Hepatic stellate cell (primary cell): ENCODE data around the gene SPAG16.
"Not testable (repeated sequence)": the region's sequence is repeated elsewhere in the genome, so short reads cannot be mapped to it uniquely, and the experiment has no call there.

Experiments used
- DNase-seq: peaks from one replicate; pipeline ENCODE4 v3.0.0; 2011; ENCODE audit warnings: low spot score

SPAG16 gene

DNA sequence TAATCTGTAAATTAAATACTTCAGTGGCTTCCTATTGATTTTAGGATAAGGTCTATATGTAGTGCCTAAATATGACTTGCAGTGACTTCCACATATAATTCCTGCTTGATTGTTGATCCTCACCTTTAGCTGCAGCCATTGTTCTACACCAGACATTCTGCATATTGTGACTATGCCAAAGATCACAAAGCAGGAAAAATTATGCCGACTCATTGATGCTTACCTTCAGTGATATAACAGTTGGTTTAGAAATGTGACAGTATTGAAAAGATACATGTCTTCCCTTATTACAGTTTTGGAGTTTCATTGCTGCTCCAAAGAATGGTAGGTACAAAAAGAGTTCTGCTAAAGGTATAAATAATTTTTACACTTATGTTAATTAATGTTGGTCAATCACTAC, 12.3 kb upstream of the SPAG16 start:
- DNase-seq: no peak

DNA sequence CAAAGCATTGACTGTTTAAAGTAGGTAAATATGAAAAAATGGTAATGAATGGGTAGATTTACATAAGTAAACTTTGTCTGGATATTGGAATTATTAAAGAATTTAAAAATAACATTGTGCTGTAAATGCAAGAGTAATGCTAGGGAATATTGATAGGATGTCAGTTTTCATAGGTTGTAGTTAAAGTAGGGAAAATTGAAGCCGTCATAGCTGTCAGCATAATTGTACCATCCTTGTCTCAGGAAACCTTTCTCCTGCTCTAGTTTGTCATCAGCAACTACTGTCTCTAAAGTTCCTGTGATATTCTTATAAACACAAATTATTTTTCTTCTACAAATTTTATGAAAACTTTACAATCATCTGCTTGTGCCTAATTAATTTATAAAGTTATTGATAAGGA, 10.1 kb upstream of the SPAG16 start:
- no peak for DNase-seq

GRCh38 chr2:213275265-213275664, 9.0 kb upstream of the SPAG16 start:
- DNase-seq: no peak

DNA sequence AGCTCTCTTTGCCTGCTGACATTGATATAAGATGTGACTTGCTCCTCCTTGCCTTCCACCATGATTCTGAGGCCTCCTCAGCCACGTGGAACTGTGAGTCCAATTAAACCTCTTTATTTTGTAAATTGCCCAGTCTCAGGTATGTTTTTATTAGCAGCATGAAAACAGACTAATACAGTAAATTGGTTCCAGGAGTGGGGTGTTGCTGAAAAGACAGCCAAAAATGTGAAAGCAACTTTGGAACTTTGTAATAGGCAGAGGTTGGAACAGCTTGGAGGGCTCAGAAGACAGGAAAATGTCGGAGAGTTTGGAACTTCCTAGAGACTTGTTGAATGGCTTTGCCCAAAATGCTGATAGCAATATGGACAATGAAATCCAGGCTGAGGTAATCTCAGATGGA, 7.1 kb upstream of the SPAG16 start:
- DNase-seq: not testable (repeated sequence)

DNA sequence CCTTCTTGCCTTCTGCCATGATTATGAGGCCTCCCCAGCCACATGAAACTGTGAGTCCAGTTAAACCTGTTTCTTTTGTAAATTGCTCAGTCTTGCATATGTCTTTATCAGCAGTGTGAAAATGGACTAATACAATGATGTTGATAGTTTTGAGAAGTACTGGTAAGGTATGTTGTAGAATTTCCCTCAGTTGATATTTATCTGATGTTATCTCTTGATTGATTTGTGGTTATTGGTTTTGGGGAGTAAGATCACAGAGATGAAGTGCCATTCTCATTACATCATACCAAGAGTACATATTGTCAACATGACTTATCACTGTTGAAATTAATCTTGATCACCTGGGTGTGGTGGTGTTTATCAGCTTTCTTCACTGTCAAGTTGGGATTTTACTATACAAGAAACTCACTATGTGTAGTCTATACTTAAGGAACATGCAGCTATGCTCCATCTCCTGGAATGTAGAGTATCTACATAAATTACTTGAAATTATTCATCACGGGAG, 5.1 kb upstream of the SPAG16 start:
- no peak for DNase-seq

DNA sequence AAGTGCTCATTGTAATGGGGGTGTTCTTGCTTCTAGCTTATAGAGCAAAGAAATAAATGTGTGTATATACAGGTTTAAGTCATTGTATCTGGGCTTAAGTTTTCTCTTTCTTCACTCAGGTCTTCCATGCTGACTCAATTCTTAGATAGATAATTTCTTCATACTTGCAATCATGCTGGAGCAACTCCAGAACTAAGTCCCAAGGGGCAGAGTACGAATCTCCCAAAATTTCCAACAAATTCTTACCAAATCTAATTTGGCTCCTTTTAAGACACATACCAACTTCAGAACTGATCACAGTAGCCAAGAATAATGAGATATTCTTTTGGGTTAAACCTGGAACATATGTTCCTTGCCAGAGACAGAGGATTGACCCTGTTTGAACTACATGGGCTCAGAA, 4.3 kb upstream of the SPAG16 start:
- no peak for DNase-seq

DNA sequence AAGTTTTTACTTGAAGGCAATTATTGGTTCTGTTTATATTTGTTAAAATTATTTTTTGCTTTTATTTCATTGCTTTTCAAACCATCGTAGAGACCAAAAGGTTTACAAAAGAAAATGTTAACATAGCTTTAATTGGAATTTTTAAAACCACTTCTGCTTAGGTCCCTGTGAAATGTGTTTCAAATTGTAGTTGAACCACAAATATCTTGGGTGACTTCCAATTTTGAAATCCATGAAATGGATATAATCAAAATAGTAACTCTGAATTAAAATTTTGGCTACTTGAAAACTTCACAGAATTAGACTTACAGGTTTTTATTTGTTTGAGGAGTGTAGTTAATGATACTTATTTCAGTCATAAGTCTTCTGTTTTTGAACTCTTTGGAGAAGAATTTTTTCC, 3.1 kb upstream of the SPAG16 start:
- DNase-seq: no peak

DNA sequence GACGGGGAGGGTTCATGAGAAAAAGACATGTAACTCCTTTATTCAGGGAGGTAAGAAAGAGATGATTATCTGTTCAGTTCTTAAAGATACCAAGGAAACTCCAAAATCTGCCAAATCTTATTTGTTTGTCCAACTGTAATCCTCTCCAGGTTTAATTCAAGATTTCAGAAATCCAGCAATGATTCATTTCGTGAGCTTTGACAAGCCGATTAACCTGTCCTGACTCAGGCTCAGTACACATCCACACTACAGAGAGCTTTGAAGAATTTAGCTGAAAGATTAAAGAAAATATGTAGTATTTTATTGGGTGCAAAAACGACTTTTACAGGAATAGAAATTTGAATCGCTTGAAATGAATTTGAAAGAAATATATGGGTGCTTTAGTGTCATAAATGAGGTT, 1.1 kb downstream of the SPAG16 start:
- no peak for DNase-seq

DNA sequence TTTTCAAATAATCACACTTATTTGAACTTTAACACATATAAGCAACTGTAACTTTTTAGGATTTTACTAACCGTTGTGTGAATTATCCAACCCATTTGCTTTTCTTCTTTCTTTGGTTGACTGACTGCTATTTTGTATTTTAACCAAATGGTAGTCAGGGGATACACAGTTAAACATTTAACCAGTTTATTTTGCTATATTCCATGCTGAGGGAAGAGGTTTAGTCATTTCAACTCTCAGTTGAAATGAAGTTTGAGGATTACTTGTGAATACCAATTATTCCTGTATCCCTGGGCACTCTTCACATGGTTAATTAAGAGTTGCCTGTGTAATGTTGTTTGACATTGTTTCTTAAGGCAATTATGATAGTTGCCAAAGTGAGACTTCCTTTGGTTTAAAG, 1.9 kb downstream of the SPAG16 start:
- DNase-seq: no peak

- no peak for DNase-seq
These were observed 4.8 kb downstream of the SPAG16 start for GRCh38 chr2:213288913-213289700.

- no peak for DNase-seq
These were observed 6.2 kb downstream of the SPAG16 start for GRCh38 chr2:213290501-213290900.

DNA sequence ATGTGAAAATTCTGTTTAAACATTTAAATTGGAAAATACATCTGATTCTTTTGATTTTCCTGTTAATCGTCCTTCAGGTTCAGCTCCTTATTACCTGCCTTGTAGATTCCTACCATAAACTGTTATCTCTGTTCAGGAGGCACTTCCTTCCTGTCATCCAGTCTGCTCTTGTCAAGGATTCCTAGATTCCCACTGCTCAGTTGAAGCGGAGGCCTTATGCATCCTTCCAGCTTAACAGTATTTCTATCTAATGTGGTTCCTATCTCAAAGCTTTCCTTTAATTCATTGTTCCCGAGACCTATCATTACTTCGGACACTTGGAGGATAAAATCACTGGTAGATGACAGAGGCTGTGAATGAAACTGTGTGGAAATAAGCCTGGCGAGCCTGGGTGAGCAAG, 12.0 kb downstream of the SPAG16 start:
- DNase-seq: no peak

- no peak for DNase-seq
These were observed 22.2 kb downstream of the SPAG16 start for GRCh38 chr2:213306316-213306942.

GRCh38 chr2:213315168-213315876, 31.1 kb downstream of the SPAG16 start:
- no peak for DNase-seq

DNA sequence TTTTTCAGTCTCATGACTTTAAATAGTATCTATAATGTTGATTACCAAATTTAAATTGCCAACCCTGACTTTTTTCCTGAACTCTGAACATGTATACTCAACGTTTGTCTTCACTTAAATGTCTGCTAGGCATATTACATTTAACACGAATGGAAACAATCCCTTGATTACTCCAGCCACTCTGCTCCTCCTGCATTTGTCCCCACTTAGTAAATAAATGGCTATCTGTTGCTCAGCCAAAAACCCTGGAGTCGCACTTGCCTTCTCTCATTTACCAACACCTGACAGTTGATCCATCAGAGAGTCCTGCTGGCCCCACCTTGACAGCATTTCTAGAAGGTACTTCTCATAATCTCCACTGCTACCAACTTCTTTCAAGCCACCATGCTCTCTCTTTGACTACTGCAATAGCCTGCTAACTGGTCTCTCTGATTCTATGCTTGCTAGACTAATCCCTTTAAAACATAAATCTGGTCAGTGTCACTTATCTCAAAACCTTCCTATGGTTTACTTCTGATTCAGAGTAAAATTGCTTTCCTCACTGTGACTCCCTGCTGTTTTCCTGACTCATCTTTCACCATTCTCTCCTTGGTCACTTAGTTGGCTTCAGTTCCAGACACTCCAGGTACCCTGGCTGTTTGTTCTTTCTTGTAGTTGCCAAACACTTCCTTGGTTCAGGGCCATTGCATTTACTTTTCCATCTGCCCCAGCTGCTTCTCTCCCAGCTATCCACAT, 31.9 kb downstream of the SPAG16 start:
- no peak for DNase-seq

- no peak for DNase-seq
These were observed 33.7 kb downstream of the SPAG16 start for GRCh38 chr2:213317929-213318328.

DNA sequence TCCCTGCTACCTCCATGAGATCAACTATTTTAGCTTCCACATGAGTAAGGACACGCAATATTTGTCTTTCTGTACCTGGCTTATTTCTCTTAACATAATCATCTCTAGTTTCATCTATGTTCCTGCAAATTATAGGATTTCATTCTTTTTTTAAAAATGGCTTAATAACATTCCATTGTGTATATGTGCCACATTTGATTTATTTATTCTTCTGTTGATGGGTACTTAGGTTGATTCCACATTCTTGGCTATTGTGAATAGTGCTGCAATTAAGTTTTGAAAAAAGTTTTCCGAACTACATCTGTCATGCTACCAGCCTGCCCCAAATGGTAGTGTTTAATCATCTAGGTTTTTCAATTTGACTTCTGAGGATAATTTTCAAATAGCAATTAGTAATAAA, 36.3 kb downstream of the SPAG16 start:
- no peak for DNase-seq

- DNase-seq: no peak
These were observed 52.0 kb downstream of the SPAG16 start for GRCh38 chr2:213336253-213336770.

- no peak for DNase-seq
These were observed 69.2 kb downstream of the SPAG16 start for GRCh38 chr2:213353419-213353818.

DNA sequence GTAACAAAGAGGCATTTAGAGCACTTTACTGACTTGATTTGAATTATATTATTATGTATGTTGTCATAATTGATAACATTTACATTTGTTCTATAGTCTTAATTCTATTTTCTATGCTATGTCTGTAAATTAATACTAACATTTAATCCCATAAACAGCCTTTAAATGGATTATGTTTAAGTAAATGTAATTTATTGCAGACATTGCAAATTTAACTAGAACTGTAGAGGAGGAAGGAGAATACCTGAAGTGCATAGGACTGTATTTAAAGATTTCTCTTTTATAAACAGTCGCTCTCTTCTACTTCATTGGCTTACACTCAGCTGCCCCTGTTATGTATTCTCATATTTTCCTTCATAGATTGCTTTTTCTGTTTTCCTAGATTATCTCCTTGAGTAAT, 92.4 kb downstream of the SPAG16 start:
- DNase-seq: no peak

DNA sequence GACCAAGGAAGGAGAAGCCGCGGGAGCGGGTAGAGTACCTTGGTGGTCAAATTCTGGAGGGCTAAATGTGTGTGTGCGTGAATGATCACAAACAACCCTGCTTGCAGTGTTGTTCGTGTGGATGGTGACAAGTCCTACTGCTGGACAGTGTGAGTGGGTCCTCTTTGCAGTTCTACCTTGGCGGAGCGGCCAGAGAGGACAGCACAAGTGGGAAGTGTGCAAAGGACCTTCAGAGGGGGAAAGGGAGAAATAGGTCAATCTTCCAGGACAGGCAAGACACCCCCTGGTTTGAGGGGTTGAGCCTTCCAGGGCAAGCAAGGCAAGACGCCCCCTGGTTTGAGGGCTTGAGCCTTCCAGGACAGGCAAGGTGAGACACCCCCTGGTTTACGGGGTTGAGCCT, 122.8 kb downstream of the SPAG16 start:
- not testable (repeated sequence) for DNase-seq

- not testable (repeated sequence) for DNase-seq
These were observed 124.3 kb downstream of the SPAG16 start for GRCh38 chr2:213408426-213409070.
